ENCODE measurements around the gene ENTPD2.
A peak's percentile ranks its signal among the peaks of the same experiment; 100 is the strongest.

The ENTPD2 gene

DNA sequence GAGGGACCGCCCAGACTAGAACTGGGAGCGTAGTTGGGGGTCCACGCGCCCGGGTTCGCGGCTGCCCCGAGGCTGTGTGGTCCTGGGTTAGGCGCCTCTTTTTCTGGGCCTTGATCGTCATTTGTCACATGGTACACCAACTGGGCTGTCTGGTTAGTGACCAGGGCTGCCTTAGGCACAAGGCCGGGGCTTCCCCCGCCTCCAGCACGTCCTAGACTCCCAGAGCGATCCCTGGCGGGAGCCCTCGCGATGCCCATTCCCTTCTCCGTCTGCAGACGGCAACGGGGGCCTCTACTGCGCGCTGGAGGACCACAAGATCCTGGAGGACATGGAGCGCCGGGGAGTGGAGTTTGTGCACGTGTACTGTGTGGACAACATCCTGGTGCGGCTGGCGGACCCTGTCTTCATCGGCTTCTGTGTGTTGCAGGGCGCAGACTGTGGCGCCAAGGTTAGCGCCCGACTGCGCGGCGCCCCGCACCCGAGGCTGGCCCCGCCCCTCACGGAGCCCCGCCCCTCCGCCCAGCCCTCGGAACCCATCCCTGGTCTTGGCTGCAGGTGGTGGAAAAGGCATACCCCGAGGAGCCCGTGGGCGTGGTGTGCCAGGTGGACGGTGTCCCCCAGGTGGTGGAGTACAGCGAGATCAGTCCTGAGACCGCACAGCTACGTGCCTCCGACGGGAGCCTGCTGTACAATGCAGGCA lies 25.0 kb upstream of the ENTPD2 start:
- TF ChIP-seq, protein P1, sequence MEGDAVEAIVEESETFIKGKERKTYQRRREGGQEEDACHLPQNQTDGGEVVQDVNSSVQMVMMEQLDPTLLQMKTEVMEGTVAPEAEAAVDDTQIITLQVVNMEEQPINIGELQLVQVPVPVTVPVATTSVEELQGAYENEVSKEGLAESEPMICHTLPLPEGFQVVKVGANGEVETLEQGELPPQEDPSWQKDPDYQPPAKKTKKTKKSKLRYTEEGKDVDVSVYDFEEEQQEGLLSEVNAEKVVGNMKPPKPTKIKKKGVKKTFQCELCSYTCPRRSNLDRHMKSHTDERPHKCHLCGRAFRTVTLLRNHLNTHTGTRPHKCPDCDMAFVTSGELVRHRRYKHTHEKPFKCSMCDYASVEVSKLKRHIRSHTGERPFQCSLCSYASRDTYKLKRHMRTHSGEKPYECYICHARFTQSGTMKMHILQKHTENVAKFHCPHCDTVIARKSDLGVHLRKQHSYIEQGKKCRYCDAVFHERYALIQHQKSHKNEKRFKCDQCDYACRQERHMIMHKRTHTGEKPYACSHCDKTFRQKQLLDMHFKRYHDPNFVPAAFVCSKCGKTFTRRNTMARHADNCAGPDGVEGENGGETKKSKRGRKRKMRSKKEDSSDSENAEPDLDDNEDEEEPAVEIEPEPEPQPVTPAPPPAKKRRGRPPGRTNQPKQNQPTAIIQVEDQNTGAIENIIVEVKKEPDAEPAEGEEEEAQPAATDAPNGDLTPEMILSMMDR (conservative IDR thresholded peaks at IDR 0.05; ENCODE audit: low read depth, low read length) = no peak
- no peak for DNase-seq (ENCODE audit: low read depth)
- peak overlapping the region; percentile 64 for H3K4me3 ChIP-seq (ENCODE audit: low read length)

DNA sequence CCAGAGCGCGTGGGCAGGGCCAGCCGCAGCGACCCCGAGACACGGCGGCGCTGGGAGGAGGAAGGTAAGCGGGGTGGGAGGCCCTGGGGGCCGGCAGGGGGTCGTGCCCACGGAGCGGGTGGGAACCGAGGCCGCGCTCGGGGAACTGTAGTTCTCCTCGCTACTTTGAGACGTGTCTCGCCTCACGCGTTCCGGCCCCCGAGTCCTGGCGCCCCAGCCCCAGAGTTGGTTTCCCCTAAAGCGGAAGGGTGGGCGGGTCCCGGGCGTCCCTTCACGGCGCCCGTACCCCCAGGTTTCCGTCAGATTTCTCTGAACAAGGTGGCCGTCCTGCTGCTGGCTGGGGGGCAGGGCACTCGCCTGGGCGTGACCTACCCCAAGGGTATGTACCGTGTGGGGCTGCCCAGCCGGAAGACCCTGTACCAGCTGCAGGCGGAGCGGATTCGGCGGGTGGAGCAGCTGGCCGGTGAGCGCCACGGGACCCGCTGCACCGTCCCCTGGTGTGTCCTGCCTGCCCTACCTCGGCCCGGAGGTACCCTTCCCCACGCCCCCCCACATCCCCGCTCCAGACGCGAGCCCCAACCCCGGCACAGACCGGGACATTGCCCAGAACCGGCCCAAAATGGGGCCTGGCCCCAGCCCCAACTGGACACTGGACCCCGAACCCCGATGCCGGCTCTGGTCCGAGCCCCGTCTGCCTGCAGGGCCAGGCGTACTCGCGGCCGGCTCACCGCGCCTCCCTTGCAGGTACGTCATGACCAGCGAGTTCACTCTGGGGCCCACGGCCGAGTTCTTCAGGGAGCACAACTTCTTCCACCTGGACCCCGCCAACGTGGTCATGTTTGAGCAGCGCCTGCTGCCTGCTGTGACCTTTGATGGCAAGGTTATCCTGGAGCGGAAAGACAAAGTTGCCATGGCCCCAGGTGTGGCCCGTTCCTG lies 24.2 kb upstream of the ENTPD2 start:
- TF ChIP-seq, protein P1 (conservative IDR thresholded peaks at IDR 0.05; ENCODE audit: low read depth, low read length) = no peak
- no peak for DNase-seq (ENCODE audit: low read depth)
- peak overlapping the region; percentile 64 for H3K4me3 ChIP-seq (ENCODE audit: low read length)

DNA sequence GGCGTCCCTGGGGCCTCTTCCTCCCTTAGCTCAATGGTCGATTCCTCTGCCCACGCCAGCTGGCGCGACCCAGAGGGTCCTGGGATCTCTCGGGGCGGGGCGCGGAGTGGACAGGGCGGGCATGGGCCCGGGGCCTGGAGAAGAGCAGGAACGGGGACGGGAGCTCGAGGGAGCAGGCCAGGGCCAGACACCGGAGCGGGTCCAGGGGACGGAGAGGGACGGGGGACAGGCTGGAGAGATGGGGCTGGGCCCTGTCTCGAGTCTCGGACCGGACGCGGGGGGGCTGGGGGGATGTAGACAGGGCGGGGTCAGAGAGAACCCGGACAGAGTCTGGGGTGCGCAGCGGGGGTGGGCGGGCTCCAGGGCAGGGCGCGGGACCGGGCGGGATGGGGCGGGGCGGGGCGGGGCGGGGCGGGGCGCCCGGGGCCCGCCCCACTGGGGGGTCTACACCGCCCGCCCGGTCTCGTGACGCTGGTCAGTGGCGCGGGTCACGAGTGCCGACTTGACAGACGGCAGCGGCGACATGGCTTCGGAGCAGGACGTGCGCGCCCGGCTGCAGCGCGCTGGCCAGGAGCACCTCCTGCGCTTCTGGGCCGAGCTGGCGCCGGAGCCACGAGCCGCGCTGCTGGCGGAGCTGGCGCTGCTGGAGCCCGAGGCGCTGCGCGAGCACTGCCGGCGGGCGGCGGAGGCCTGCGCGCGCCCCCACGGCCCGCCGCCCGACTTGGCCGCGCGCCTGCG lies 23.3 kb upstream of the ENTPD2 start, which contains the start of gene UAP1L1:
UAP1L1 (plus strand) TSS at position 508 of the 738 bp plus-strand sequence; CDS start at position 524, 16 bp downstream.
- H3K4me3 ChIP-seq (ENCODE audit: low read length) = peak within 1 kb of the TSS; percentile 64
- DNase-seq (ENCODE audit: low read depth) = no peak
- TF ChIP-seq, protein P1 (conservative IDR thresholded peaks at IDR 0.05; ENCODE audit: low read depth, low read length) = no peak

DNA sequence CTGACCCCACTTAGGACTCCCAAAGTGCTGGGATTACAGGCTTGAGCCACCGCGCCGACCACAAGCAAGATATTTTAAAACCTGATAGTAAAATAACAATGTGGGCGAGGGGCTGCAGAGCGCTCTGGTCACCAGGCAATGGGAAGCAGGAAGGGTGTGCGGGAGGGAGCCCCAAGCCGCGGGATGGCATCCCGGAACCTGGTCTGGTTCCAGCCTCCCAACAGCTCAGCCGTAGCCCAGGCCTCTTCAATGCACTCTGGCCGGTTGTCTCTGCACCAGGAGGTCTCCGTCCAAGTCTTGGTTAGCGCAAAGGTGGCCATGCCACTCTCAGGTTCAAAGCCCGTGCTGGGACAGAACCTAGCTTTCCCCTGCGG lies 22.8 kb upstream of the ENTPD2 start:
- DNase-seq (ENCODE audit: low read depth) = no peak
- TF ChIP-seq, protein P1 (conservative IDR thresholded peaks at IDR 0.05; ENCODE audit: low read depth, low read length) = no peak
- peak overlapping the region; percentile 33 for H3K4me3 ChIP-seq (ENCODE audit: low read length)

DNA sequence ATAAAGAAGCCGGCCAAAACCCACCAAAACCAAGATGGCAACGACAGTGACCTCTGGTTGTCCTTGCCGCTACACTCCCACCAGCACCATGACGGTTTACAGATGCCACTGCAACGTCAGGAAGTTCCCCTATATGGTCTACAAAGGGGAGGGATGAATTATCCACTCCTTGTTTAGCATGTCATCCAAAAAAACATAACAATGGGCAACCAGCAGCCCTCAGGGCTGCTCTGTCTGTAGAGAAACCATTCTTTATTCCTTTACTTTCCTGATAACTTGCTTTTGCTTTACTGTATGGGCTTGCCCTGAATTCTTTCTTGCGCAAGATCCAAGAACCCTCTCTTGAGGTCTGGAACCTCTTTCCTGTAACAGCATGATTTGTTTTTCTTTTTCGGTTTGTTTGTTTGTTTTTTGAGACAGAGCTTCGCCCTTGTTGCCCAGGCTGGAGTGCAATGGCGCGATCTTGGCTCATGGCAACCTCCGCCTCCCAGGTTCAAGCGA lies 21.5 kb upstream of the ENTPD2 start:
- no peak overlapping the region for H3K4me3 ChIP-seq (ENCODE audit: low read length)
- DNase-seq (ENCODE audit: low read depth) = no peak
- TF ChIP-seq, protein P1 (conservative IDR thresholded peaks at IDR 0.05; ENCODE audit: low read depth, low read length) = no peak

DNA sequence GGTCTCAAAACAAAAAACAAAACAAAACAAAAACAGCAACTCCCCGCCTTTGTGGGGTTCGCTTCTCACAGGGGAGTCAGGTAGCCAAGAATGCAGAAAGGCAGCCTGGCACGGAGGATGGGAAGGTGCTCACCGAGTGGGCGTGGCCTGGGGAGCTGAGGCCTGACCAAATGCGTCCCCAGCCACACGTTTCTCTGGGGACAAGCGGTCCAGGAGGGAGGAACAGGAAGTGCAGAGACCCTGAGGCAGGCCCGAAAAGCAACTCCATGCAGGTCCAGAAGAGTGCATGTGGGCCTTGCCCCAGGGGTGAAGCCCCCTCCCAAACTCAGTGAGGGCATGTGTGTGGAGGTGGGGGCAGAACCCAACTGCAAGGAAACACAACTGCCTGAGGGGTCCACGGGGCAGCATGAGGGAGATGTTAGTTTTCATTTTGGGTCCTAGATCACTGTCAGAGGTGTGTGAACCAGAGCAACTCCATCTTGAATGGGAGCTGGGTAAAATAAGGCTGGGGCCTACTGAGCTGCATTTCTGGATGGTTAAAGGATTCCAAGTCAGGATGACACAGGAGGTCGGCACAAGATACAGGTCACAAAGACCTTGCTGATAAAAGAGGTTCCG lies 20.9 kb upstream of the ENTPD2 start:
- DNase-seq (ENCODE audit: low read depth) = no peak
- TF ChIP-seq, protein P1 (conservative IDR thresholded peaks at IDR 0.05; ENCODE audit: low read depth, low read length) = no peak
- H3K4me3 ChIP-seq (ENCODE audit: low read length) = no peak overlapping the region
